Endothelial cell (in vitro differentiated cells): Measurements from ENCODE around the gene ING3. TPM values are rescaled to one million over a fixed set of nuclear protein-coding genes. Genes with fewer than 3 reads are reported as not detected.

Experiments
- DNase-seq: peaks from one replicate; pipeline ENCODE4 v3.0.0; 2021; ENCODE audit warnings: low spot score
- H3K27ac Mint-ChIP-seq: one replicate; pipeline ENCODE4 v1.8.0; 2021; ENCODE audit warnings: mixed read lengths, inconsistent platforms; ENCODE audit not compliant: unreplicated experiment
- H3K27me3 Mint-ChIP-seq: one replicate; pipeline ENCODE4 v1.8.0; 2021; ENCODE audit warnings: mild to moderate bottlenecking, moderate library complexity, mixed read lengths, inconsistent platforms; ENCODE audit not compliant: unreplicated experiment
- H3K36me3 Mint-ChIP-seq: one replicate; pipeline ENCODE4 v1.8.0; 2021; ENCODE audit warnings: mild to moderate bottlenecking, low read depth, mixed read lengths, inconsistent platforms; ENCODE audit not compliant: unreplicated experiment
- H3K4me1 Mint-ChIP-seq: one replicate; pipeline ENCODE4 v1.8.0; 2021; ENCODE audit warnings: mild to moderate bottlenecking, mixed read lengths, inconsistent platforms; ENCODE audit not compliant: unreplicated experiment
- H3K4me3 Mint-ChIP-seq: one replicate; pipeline ENCODE4 v1.8.0; 2021; ENCODE audit warnings: mild to moderate bottlenecking, mixed read lengths, inconsistent platforms; ENCODE audit not compliant: unreplicated experiment
- H3K9me3 Mint-ChIP-seq: one replicate; pipeline ENCODE4 v1.8.0; 2021; ENCODE audit warnings: mixed read lengths, inconsistent platforms; ENCODE audit not compliant: unreplicated experiment
- total RNA-seq: library from RNA; stranded (reverse); fragmentation: NEBNext Ultra II Directional; extraction: Animal tissue kit (Norgen Biotek cat#: 25700); gene quantifications from one replicate; pipeline ENCODE4 v1.2.1, GENCODE V29; 2021; ENCODE audit not compliant: unreplicated experiment
- TF ChIP-seq, protein P1 (sequence below): fragments of 200-600 bp; sonication (generic); IDR thresholded peaks from one replicate; pipeline ENCODE4 v1.5.0; 2021; ENCODE audit warnings: antibody characterized with exemption; ENCODE audit not compliant: unreplicated experiment

The ING3 gene
- total RNA-seq, 1 donor from 2014 or later, result 15.6 TPM

DNA sequence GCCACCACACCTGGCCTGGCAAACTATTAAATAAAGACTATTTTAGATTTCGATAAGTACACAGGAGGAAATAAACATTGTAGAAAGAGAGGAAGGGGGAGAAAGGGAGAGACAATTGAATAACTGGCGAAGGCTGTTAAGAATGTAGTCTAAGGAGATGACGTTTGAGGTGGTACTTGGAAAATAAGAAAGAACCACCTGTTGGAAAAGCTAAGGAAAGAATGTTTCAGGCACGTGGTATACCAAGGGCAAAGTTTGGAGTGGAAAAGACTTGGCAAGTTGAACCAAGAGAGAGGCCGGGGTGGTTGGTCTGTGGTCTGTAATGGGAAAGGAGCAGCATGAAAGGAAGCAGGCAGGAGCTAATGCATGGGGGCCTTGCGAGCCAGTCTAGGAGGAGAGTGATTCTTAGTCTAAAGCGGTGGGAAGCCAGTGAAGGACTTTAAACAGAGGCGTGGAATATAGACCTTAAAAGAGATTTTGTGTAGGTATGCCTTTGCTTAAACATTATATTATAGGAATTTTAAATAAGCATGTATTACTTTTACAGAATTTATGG, 9.4 kb downstream of the ING3 start:
- Mint-ChIP-seq H3K4me3 (no peak overlapping the region), H3K27ac (no peak overlapping the region), H3K27me3 (peaks cover 1% of the 10 kb centered on the region), H3K9me3 (no peaks in the 10 kb centered on the region), H3K4me1 (peaks cover 5% of the 10 kb centered on the region), H3K36me3 (peaks cover 3% of the 10 kb centered on the region)
- TF ChIP-seq, protein P1, sequence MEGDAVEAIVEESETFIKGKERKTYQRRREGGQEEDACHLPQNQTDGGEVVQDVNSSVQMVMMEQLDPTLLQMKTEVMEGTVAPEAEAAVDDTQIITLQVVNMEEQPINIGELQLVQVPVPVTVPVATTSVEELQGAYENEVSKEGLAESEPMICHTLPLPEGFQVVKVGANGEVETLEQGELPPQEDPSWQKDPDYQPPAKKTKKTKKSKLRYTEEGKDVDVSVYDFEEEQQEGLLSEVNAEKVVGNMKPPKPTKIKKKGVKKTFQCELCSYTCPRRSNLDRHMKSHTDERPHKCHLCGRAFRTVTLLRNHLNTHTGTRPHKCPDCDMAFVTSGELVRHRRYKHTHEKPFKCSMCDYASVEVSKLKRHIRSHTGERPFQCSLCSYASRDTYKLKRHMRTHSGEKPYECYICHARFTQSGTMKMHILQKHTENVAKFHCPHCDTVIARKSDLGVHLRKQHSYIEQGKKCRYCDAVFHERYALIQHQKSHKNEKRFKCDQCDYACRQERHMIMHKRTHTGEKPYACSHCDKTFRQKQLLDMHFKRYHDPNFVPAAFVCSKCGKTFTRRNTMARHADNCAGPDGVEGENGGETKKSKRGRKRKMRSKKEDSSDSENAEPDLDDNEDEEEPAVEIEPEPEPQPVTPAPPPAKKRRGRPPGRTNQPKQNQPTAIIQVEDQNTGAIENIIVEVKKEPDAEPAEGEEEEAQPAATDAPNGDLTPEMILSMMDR, result no peak
- DNase-seq, result no peak

- H3K27me3 Mint-ChIP-seq, result peaks cover 1% of the 10 kb centered on the region
- peaks cover 3% of the 10 kb centered on the region for H3K36me3 Mint-ChIP-seq
- TF ChIP-seq, protein P1, result no peak
- DNase-seq, result no peak
- H3K27ac Mint-ChIP-seq, result no peak overlapping the region
- H3K9me3 Mint-ChIP-seq, result no peaks in the 10 kb centered on the region
- H3K4me3 Mint-ChIP-seq, result no peak overlapping the region
- H3K4me1 Mint-ChIP-seq, result peaks cover 5% of the 10 kb centered on the region
These were observed 10.1 kb downstream of the ING3 start for GRCh38 chr7:120960714-120961113.

DNA sequence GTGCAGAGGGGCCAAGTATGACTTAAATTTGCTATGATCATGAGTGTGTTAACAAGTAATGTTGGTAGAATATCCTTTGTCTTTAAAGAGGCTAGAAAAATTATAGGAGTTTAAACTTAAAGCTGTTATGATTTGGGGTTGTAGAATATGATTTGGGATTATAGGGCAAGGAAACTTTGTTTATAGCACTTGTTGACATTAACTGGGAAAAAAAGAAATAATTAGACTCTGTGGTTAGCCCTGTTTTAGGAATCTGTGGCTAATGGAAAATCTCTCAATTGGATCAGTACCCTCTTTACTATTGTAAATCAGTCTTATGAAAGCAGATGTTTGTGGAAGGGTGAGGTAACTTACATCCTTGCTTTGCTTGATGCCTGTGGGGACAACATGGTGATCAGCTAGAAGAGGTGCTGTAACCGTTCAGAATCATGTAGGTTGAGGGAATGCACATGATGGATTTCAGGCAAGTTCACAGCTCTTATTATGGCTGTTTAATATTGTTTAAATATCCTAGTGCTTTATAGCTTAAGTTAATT, 11.1 kb downstream of the ING3 start:
- H3K27me3 Mint-ChIP-seq, result peaks cover 1% of the 10 kb centered on the region
- TF ChIP-seq, protein P1, result no peak
- no peak for DNase-seq
- H3K9me3 Mint-ChIP-seq, result no peaks in the 10 kb centered on the region
- peaks cover 5% of the 10 kb centered on the region for H3K4me1 Mint-ChIP-seq
- H3K27ac Mint-ChIP-seq, result no peak overlapping the region
- peaks cover 3% of the 10 kb centered on the region for H3K36me3 Mint-ChIP-seq
- no peak overlapping the region for H3K4me3 Mint-ChIP-seq

DNA sequence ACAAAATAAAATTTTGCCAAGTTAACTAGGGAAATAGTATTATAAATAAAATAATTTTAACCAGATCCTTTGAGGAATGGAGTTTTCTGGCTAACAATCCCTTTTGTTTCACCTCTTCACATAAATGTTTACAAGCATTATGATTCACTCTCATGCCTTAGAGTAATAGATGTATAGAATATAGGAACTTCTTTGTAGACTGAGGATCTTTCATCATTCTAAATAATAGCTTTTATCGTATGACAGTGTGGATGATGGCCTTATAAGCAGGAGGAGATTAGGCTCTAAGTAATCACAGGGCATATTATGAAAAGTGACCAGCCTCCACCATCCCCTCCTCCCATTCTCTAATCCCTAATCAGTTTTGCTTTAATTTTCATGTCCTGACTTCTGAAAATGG, 13.5 kb downstream of the ING3 start:
- TF ChIP-seq, protein P1, result no peak
- Mint-ChIP-seq H3K9me3 (no peaks in the 10 kb centered on the region), H3K4me3 (no peak overlapping the region), H3K36me3 (peaks cover 5% of the 10 kb centered on the region), H3K4me1 (no peaks in the 10 kb centered on the region), H3K27me3 (no peaks in the 10 kb centered on the region), H3K27ac (no peak overlapping the region)
- DNase-seq, result no peak

DNA sequence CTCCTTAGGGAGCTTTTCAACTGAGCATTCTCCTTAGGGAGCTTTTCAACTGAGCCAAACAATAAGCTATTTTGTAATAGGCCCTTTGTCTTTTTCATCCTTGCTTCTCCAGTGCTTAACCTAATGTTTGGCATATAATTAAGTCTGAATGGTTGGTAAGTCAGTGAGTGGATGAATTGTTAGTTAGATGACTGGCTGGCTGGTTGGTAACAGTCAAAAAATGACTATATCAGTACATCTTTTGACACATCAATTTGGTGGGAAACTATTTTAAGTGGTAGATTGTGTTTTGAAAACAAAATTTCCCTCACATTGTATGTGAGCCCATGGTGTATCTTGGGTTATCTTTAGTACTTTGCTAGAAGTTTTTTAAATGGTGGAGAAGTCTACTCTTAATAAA, 16.4 kb downstream of the ING3 start:
- no peaks in the 10 kb centered on the region for H3K9me3 Mint-ChIP-seq
- no peak overlapping the region for H3K27ac Mint-ChIP-seq
- TF ChIP-seq, protein P1, result no peak
- no peaks in the 10 kb centered on the region for H3K27me3 Mint-ChIP-seq
- H3K4me3 Mint-ChIP-seq, result no peak overlapping the region
- DNase-seq, result no peak
- H3K4me1 Mint-ChIP-seq, result no peaks in the 10 kb centered on the region
- H3K36me3 Mint-ChIP-seq, result peaks cover 4% of the 10 kb centered on the region
